ENCODE data around the gene RIN3.

RIN3 gene

GRCh38 chr14:92486881-92487280, 26.7 kb upstream of the RIN3 start:
- no peak for DNase-seq

DNA sequence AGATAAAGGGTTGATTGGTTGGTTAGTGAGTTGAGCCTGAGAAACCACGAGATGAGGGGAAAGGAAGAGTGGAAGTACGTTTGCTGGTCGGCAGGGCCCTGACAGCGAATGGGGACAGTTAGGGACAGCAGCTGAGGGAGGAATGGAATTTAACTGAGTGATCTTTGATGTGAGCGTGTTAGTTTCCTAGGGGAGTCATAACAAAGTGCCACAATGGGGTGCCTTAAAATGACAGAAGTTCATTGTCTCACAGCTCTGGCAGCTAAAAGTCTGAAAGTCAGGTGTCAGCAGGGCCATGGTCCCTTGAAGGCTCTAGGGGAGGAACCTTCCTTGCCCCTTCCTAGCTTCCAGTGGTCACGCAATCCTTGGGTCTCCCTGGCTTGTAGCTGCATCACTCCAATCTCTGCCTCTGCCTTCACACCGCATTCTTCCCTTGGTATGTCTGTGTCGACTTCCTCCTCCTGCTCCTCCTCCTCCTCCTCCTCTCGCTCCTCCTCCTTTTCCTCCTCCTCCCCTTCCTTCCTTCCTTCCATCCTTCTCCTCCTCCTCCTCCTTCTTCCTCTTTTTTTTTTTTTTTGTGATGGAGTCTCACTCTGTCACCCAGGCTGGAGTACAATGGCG, 26.0 kb upstream of the RIN3 start:
- no peak for DNase-seq

GRCh38 chr14:92489394-92490238, 24.0 kb upstream of the RIN3 start:
- DNase-seq = no peak

- DNase-seq = no peak
These were observed 23.2 kb upstream of the RIN3 start for GRCh38 chr14:92490239-92490959.

DNA sequence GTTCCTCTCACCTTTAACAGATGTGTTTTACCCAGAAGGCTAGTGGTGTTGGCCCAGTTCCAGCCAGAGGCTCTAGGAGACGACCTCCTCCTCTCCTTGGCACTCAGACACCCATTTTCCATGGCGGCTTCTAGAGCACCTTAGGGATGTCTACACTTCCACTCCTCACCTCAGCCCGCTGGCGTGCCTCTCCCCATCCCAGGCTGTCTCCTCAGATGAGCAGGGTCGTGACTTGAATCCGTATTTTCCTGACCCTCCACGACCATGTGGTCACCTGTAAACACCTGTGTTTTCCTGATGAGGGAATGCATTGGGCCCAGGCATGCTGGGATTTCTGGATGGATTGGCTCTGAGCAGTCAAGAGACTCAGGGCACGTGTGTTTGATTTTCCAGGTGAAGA, 21.8 kb upstream of the RIN3 start:
- no peak for DNase-seq

- DNase-seq = no peak
These were observed 21.3 kb upstream of the RIN3 start for GRCh38 chr14:92492258-92492657.

GRCh38 chr14:92493024-92493423, 20.6 kb upstream of the RIN3 start:
- no peak for DNase-seq

DNA sequence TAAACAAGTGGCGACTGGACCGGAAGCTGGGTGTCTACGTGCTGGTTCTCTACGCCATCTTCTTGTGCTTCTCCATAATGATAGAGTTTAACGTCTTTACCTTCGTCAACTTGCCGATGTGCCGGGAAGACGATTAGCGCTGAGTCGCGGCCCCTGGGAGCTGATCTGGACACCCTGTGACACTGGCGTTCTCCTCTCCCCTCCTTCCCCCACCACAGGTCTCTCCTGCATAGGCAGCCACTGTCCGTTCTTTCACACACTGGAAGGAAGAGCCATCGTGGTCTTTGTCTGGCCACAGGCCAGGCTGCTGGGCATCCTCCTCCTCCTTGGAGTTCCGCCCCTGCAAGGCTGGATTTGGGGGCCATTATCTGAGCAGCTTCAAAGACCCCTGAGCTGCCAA, 20.1 kb upstream of the RIN3 start:
- no peak for DNase-seq

DNA sequence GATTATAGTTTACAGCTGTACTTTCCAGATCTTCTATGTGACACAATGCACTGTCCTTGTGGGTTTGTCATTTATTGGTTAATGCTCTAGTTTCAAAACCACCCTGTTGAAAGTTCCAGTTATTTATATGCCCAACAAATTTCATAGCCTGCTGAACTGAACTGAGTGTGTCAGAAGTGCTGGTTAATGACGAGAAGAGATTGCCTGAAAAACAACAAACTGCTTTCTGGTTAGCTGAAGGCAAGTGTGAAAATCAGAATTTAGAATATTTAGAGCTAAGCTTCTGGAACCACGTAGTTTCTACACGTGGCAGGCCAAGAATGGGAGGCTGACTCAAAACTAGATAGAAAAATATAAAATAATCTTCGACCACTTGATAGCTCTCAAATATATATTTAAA, 19.1 kb upstream of the RIN3 start:
- DNase-seq = no peak

DNA sequence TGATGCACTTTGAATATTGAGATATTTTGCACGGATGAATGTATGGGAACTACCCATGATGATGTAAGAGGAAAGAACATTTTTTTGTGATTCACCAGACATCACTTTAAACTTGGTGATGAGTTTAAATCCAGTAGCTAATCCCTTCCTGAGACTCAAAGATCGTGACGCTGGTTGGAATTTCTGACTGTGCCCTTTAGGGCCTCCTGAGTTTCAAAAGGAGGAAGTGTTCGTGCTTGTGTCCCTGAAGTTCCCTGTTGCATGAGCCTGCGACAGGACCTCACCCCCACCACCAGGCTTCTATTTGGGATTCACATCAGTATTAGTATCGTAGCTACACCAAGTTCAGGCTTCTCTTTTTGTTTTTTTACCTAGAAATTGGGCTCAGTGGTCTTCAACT, 18.6 kb upstream of the RIN3 start:
- no peak for DNase-seq

GRCh38 chr14:92496191-92496857, 17.3 kb upstream of the RIN3 start:
- DNase-seq = no peak

DNA sequence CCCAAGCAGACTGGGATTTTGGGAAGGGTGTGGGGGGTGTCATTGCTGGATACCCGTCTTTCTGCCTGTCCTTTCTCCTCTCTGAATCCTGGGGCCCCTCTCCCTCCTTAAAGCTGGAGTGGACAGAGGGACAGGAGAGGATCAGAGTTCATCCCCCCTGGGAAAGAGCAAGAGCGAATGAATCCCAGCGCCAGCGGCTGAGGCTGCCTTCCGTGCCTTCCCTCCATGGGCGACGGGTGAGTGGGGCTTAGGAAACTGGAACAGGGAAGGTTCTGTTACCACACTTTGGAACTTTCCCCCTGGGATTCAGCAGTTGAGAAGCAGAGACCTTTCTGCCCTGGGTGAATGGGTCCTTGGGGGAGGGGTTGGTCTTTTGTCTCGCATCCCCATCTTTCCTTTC, 16.2 kb upstream of the RIN3 start:
- no peak for DNase-seq

GRCh38 chr14:92499234-92499633, 14.3 kb upstream of the RIN3 start:
- no peak for DNase-seq

DNA sequence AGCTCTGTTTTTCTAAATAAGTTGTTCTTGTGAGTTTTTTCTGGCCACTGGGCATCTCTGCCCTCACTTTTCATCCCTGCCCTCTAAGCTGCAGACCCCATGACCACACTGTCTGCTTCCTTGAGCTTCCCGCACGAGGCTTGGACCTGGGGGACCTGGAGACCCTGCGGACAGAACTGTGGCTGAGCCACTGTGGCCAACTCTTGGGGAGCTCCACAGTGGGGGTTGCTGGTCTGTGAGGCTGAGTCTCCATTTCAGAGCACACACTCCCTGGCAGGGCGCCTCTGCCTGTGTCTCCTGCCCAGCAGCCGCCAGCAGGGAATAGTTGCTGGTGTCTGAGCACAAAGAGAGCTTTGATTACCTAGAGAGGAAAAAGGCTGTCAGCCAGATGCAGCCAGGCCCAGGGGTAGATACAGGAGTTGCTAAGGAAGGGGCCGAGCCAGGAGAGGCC, 13.1 kb upstream of the RIN3 start:
- no peak for DNase-seq

DNA sequence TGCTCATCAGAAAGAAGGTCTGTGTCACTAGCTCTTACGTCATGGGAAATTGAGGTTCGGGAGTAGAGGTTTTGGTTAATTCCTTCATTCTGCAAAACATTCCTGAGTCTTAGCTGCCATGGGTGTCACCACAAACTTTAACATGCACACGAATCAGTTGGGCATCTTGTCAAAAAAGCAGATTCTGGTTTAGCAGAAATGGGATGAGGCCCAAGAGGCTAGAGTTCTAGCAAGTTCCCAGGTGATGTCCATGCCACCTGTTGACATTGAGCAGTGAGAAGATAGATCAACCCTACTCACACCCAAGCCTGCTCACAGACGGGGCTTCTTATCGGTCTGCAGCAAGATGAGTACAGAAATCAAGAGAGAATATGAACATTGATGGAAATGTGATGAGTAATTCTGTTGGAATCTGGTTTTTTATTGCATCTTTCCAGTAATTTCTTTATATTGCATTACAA, 11.7 kb upstream of the RIN3 start:
- DNase-seq = no peak

DNA sequence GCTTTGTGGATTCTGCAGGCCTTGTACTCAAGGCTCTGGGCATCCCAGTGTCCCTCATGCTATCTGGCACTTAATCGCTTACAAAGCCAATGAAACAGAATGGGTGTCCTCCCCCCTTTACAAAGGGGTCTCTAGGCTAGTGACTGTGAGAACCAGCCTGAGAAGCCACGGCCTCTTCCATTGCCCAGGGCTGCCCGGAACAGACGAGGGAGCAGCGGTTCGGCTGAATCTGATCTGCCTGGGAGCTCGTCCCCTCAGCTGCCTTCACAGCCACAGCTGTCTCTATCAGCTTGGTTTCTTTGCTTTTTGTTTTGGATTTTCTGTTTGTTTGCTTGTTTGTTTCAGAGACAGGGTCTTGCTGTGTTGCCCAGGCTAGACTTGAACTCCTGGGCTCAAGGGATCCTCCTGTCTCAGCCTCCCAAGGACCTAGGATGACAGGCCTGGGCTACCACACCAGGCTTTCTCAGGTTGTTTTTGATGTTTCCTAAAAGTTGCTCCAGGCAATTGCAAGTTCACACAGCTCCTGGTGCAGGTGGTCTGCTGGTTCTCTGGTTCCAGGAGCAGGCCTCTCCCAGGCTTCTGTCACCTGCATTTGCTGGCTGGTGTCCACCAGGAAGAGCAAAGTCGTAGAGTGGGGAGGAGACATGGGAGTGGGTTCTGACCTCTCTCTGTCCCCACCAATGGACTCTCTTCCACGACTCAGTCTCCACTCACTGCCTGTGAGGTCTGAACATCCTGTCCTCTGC, 10.9 kb upstream of the RIN3 start:
- DNase-seq = no peak

DNA sequence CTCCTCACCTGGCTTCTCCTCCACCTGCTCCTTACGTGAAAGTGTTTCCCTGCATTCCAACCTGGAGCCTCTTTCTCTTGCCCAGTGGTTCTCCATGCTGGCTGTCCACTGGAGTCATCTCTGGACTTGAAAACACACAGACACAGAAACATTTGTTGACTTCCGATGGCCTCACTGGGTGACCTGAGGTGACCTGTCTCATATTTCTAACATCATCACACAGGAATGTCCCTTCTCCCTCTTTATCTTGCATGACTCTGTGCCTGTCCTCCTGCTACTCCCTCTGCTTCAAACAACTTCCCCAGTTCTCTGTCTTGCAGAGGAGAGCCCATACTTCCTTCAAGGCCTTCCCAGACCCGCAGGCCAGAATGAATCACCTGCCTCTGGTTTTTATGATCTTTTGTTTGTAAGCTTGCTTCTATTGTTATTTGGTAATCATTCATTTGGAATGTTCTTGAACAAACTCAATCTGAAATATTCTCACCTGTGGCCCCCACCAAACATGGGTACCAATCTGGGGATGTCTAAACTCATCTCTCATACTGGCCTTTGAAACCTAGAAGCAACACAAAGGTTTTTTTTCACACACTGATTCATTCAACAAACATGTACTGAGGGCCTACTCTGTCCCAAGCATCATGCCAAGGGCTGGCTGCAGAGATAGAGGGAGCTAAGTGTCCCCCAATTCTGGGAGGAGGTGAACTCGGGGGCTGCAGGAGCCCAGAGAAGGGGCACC, 9.7 kb upstream of the RIN3 start:
- DNase-seq = no peak

- no peak for DNase-seq
These were observed 7.8 kb upstream of the RIN3 start for GRCh38 chr14:92505826-92506225.

- no peak for DNase-seq
These were observed 7.3 kb upstream of the RIN3 start for GRCh38 chr14:92506231-92506630.

DNA sequence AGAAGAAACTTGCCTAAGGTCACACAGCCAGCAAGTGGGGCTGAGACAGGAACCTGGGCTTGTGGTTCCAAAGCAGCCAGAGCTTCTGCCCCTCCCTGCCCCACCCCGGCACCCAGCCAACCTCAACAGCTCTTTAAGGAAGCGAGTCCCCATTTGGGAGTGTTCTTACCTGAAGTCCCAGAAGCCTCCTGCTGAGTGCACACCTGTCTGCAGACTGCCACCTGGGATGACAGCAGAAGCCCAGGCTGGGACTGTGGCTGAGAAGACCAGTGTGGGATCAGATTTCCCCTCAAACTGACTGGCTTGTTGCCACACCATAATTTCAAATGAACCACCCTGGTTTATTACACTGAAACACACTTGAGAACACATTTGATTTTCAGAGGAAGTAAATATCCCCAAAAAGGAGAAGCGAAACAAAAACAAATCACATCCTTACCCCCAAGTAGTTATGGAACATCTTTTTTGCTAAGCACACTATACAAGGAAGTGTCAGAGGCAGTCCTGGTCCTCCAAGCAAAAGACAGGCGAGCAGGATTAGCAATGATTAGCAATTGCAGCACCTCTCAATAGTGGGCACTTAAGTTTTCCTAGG, 6.3 kb upstream of the RIN3 start:
- DNase-seq = peak; percentile 100

- DNase-seq = no peak
These were observed 2.6 kb upstream of the RIN3 start for GRCh38 chr14:92510972-92511371.

All from DMS79 (cell line).